Left ventricle myocardium superior (tissue), 1 donor: ENCODE data around the gene TMEM131. TPM values are rescaled to one million over a fixed set of nuclear protein-coding genes. Genes with fewer than 3 reads are reported as not detected.
A peak's percentile ranks its signal among the peaks of the same experiment; 100 is the strongest.

Experiments
- ATAC-seq: fragments of 200-7000 bp; cut with Tn5 transposase; one replicate; pipeline ENCODE4 v1.9.1; 2020; ENCODE audit warnings: mild to moderate bottlenecking, moderate library complexity
- DNase-seq: peaks from one replicate; pipeline ENCODE4 v3.0.0-alpha.2; 2020
- intact Hi-C: fragments of 100-400 bp; cut with micrococcal nuclease; formaldehyde crosslinking; loops from one replicate; pipeline ENCODE4 v1.11.0; 2022
- total RNA-seq: library from RNA; stranded (reverse); fragmentation: NEBNext Ultra II Directional; extraction: Animal tissue kit (Norgen Biotek cat#: 25700); gene quantifications from one replicate; pipeline ENCODE4 v1.2.1, GENCODE V29; 2021
- donor health status: DM: no; HTN: yes; CAD: no; lungs with severe emphysema.

TMEM131 gene
- total RNA-seq, 1 donor from 2014 or later, result 29.0 TPM

GRCh38 chr2:97738179-97739019 lies 257.3 kb downstream of the TMEM131 start:
- no peak for DNase-seq
- intact Hi-C loops, result no loop called here
- no peak for ATAC-seq

- peak; percentile 15 for DNase-seq
- intact Hi-C loops, result no loop called here
- ATAC-seq, result no peak
Measured at GRCh38 chr2:97737421-97738178, 258.1 kb downstream of the TMEM131 start.

- DNase-seq (peak; percentile 23), ATAC-seq (no peak)
- intact Hi-C loops, result no loop called here
Measured at GRCh38 chr2:97736608-97737330, 259.0 kb downstream of the TMEM131 start.

- no peak for DNase-seq
- intact Hi-C loops, result no loop called here
- ATAC-seq, result no peak
Measured at GRCh38 chr2:97736185-97736584, 259.6 kb downstream of the TMEM131 start.

GRCh38 chr2:97735161-97735561 lies 260.6 kb downstream of the TMEM131 start:
- intact Hi-C loops, result no loop called here
- ATAC-seq, result no peak
- DNase-seq, result no peak

GRCh38 chr2:97734061-97735051 lies 261.4 kb downstream of the TMEM131 start:
- intact Hi-C loops, result no loop called here
- no peak for DNase-seq
- ATAC-seq, result no peak

GRCh38 chr2:97733341-97734035 lies 262.3 kb downstream of the TMEM131 start:
- DNase-seq, result no peak
- ATAC-seq, result no peak
- intact Hi-C loops, result no loop called here

DNA sequence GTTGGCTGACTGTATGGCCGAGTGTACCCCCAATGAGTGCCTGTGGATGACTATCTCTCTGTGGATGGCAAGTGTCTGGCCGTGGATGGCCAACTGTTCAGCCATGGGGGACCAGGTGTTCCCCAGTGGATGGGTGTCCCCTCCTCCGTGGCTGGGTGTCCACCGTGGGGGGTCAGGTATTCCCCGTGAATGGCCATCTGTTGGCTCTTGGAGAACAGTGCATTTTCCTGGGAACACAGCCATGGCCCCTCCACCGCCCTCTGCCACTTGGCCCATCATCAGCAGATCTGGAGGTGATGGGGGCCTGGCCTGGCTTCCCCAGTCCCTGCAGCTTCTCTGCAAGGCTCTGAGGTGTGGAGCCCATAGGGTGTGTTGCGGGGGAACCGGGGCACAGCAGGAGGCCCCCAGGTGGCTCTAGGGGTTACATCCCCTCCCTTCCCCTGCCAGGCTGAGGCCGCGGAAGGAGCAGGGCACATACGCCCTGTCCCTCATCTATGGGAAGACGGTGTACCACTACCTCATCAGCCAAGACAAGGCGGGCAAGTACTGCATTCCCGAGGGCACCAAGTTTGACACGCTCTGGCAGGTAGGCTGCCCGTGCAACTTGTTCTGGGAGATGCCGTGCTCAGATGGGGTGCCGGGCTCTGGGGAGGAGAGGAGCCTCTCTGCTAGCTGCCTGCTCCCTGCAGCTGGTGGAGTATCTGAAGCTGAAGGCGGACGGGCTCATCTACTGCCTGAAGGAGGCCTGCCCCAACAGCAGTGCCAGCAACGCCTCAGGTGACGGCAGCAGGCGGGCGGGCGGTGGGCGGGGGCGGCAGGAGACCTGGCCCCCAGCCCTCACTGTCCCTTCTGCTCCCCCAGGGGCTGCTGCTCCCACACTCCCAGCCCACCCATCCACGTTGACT lies 263.1 kb downstream of the TMEM131 start:
- DNase-seq, result no peak
- intact Hi-C loops, result no loop called here
- no peak for ATAC-seq

DNA sequence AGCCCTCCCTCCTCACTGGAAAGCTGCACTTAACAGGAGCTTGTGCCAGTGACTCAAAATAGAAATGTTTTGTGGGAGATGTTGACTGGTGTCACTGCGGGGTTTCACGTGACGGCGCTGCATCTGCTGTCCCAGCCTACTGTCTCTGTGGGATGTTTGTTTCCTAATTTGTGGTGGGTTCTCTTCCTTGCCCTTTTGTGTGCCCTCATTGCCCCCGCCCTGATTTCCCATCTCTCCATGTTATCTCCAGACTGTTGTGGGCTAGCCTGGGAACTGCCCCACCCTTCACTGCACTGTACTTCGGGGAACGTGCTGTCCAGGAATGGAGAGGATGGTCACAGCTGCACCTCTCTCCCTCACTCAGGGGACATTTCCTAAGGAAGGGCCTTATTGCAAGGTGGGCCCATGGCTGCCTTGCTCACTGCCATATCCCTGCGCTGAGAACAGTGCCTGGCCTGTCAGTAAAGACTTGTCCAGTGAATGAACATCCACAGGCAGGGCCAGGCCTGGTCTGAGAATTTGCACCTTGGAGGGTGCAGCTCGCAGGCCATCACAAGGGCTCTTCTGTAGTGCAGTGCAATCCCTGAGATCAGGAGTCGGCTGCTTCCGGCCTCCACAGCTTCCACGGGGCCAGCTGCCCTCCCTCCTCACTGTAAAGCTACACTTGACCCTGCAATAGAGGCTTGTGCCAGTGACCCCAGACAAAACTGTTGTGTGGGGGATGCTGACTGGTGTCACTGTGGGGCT lies 264.3 kb downstream of the TMEM131 start:
- no peak for DNase-seq
- intact Hi-C loops, result no loop called here
- ATAC-seq, result no peak

DNA sequence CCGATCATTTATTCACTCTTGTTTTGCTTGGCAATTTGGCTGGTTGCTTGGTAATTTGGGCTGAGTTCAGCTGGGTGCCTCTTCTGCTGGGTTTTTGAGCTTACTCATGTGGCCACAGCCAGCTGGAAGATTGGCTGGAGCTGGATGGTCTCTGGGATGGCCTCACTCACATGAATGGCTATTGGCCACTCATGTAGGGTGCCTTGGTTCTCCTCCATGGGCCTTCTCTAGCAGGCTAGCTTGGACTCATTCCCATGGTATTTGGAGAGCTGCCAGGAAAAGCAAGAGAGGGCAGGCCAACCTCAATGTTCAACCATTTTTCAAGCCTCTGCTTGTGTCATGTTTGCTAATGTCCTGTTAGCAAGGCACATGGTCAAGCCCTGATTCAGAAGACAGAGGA lies 265.5 kb downstream of the TMEM131 start:
- ATAC-seq (no peak), DNase-seq (no peak)
- intact Hi-C loops, result no loop called here

- intact Hi-C loops, result no loop called here
- ATAC-seq, result peak; percentile 77
- DNase-seq, result peak; percentile 62
Measured at GRCh38 chr2:97728091-97728731, 267.5 kb downstream of the TMEM131 start.

DNA sequence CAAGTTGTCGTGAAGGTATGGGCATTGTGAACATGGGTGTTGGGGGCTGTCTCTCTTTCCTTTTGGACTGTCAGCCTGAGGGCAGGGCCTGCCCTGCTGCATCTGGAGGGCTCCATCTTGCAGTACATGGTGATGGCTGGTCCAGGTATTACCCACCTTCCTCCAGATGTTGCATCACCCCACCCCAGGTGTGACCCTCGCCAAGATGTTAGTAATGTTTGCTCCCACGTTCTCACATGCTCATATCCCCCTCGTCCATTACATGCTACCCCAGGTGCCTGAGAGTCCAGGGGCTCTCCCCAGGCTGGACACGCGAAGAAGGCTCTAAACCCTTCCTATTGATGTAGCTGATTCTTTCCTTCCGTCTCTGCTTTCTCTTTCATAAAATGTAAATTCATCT lies 268.5 kb downstream of the TMEM131 start:
- intact Hi-C loops, result no loop called here
- DNase-seq (no peak), ATAC-seq (no peak)

GRCh38 chr2:97726261-97727064 lies 269.3 kb downstream of the TMEM131 start:
- peak; percentile 79 for ATAC-seq
- DNase-seq, result peak; percentile 64
- intact Hi-C loops, result no loop called here

DNA sequence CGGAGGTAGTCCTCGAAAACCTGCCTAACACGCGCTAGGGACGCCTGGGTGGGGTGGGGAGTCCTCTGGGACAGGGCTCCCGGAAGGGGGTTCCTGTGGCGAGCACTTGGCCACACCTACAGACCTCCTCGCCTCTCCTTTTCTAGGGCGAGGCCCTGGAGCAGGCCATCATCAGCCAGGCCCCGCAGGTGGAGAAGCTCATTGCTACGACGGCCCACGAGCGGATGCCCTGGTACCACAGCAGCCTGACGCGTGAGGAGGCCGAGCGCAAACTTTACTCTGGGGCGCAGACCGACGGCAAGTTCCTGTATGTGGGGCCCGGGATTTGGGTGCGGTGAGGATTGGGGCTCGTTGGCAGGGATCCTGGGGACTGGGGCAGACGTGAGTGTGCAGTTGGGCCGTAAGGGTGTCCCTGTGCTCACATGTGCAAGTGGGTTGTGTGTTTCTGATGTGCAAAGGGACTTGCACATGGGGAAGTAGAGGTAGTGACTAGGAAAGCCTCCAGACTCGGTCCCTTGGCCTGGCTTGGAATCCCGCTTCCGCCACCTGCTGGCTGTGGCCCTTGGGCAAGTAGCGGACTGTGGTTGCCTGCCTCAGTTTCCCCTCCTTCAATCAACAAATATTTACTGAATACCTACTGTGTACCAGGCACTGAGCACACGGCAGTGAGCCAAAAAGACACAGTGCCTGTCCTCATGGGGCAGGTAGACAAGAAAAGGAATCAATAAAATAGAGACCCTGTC lies 270.6 kb downstream of the TMEM131 start:
- intact Hi-C loops, result no loop called here

DNA sequence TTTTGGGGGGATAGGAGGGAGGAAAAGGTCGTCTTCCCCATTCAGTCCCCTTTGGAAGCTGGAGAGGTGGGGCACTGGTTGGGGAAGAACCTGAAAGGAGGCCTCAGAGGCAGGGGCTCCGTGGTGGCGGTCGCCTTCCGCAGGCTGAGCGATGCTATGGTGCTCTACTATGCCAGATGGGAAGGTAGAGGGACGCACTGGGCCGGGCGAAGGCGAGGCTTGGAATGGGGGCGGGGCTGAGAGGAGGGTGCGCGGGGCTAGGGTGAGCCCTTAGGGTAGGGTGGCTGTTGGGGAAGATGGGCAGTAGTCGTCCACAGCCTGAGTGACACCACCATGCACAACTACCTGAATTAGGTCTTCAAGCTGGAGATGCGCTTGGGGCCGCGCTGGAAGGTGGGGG lies 271.2 kb downstream of the TMEM131 start:
- ATAC-seq (no peak), DNase-seq (no peak)
- intact Hi-C loops, result no loop called here

More for the DNA sequence above, 270.6 kb downstream of the TMEM131 start:
- DNase-seq (no peak), ATAC-seq (no peak)
